Endothelial cell of umbilical vein (primary cell): ENCODE measurements around the gene RPL37A. TPM values are rescaled to one million over a fixed set of nuclear protein-coding genes. Genes with fewer than 3 reads are reported as not detected.
A peak's percentile ranks its signal among the peaks of the same experiment; 100 is the strongest.

Experiments used
- BruUV-seq: library from RNA; stranded (reverse); fragments of 400-500 nt; replicated peaks from 2 replicates; lab custom pipeline; 2021; lab: Mats Ljungman, UMichigan
- CTCF ChIA-PET: fragments of 300-600, 350-600 bp; sonication (Branson Sonifier 250); formaldehyde crosslinking; loops from one replicate; lab custom pipeline; 2021; ENCODE audit warnings: antibody characterized with exemption, inconsistent platforms; lab: Charles Lee
- POLR2A ChIA-PET: fragments of 300-600, 350-600 bp; sonication (Branson Sonifier 250); formaldehyde crosslinking; loops from one replicate; lab custom pipeline; 2021; ENCODE audit warnings: antibody characterized with exemption, inconsistent platforms; lab: Charles Lee
- DNase-seq: peaks from one replicate; pipeline ENCODE4 v3.0.0-alpha.2; 2011; ENCODE audit warnings: low read depth, low spot score
- FAIRE-seq: peaks from 2 replicates; lab custom pipeline; 2011; peaks lifted over from hg19 to GRCh38; lab: Jason Lieb, UNC
- H2AFZ ChIP-seq: 2 replicates; pipeline ENCODE4 v1.6.0; 2012; ENCODE audit warnings: low read depth, low read length, control low read depth, inconsistent platforms
- H3K27ac ChIP-seq: 2 replicates; pipeline ENCODE4 v1.5.1; 2011; ENCODE audit warnings: low read depth, mild to moderate bottlenecking, control low read depth, low read length, moderate library complexity; ENCODE audit not compliant: insufficient read depth
- H3K27me3 ChIP-seq, 2 experiments: 2 replicates each; pipeline versions ENCODE4 v1.6.0 to v1.6.1; 2011; ENCODE audit warnings: low read length in 2 of 2, mixed read lengths in 1 of 2; ENCODE audit not compliant: control insufficient read depth in 2 of 2, insufficient read depth in 2 of 2
- H3K36me3 ChIP-seq, 2 experiments: 2 replicates in 1 of 2; 3 replicates in 1 of 2; pipeline ENCODE4 v1.5.1; 2011; ENCODE audit warnings: low read length in 2 of 2, mild to moderate bottlenecking in 1 of 2, moderate library complexity in 1 of 2; ENCODE audit not compliant: control insufficient read depth in 2 of 2, insufficient read depth in 2 of 2; ENCODE audit errors: extremely low read depth in 1 of 2
- H3K4me1 ChIP-seq: 3 replicates; pipeline ENCODE4 v1.5.1; 2011; ENCODE audit warnings: mild to moderate bottlenecking, low read length; ENCODE audit not compliant: control insufficient read depth, insufficient read depth; ENCODE audit errors: extremely low read depth
- H3K4me2 ChIP-seq: 2 replicates; pipeline ENCODE4 v1.6.1; 2011; ENCODE audit warnings: low read length, control low read depth, mixed read lengths; ENCODE audit not compliant: insufficient read depth
- H3K4me3 ChIP-seq, 3 experiments: fragments of 200-600 bp in 1 of 3; sonication (generic), shearing (Covaris generic) in 1 of 3; replicated peaks in 1 of 3; 2 replicates each; pipeline ENCODE4 v1.5.1; 2011 to 2016; ENCODE audit warnings: control low read depth in 3 of 3, low read length in 3 of 3, mild to moderate bottlenecking in 2 of 3, inconsistent platforms in 1 of 3, low read depth in 1 of 3, moderate library complexity in 1 of 3; ENCODE audit not compliant: insufficient read depth in 1 of 3
- H3K79me2 ChIP-seq: 2 replicates; pipeline ENCODE4 v1.6.0; 2012; ENCODE audit warnings: low read length, inconsistent platforms; ENCODE audit not compliant: control insufficient read depth, insufficient read depth
- H3K9ac ChIP-seq: replicated peaks from 2 replicates; pipeline ENCODE3; 2011; ENCODE audit warnings: low read length, control low read depth; ENCODE audit not compliant: insufficient read depth; ENCODE audit errors: extremely low read depth
- H3K9me1 ChIP-seq: replicated peaks from 3 replicates; pipeline ENCODE4 v1.6.0; 2011; ENCODE audit warnings: mild to moderate bottlenecking, low read length; ENCODE audit not compliant: control insufficient read depth, insufficient read depth; ENCODE audit errors: extremely low read depth
- H3K9me3 ChIP-seq: replicated peaks from 2 replicates; pipeline ENCODE4 v1.5.1; 2012; ENCODE audit warnings: low read length, inconsistent platforms; ENCODE audit not compliant: control insufficient read depth, insufficient read depth
- H4K20me1 ChIP-seq: replicated peaks from 2 replicates; pipeline ENCODE3; 2011; ENCODE audit warnings: mild to moderate bottlenecking, low read length; ENCODE audit not compliant: control insufficient read depth, insufficient read depth; ENCODE audit errors: extremely low read depth
- CTCF ChIP-seq, 2 donors: IDR thresholded peaks; 1 replicate in 1 of 2; 2 replicates in 1 of 2; pipeline ENCODE4 v1.5.1; 2011; ENCODE audit warnings: low read length in 2 of 2, mild to moderate bottlenecking in 2 of 2, moderate library complexity in 2 of 2, control low read depth in 1 of 2, inconsistent platforms in 1 of 2, low read depth in 1 of 2; ENCODE audit not compliant: insufficient read depth in 1 of 2; ENCODE audit errors: extremely low read depth in 1 of 2
- EZH2 ChIP-seq: IDR thresholded peaks from 2 replicates; pipeline ENCODE4 v1.6.1; 2012; ENCODE audit warnings: borderline replicate concordance, low read depth, mild to moderate bottlenecking, moderate library complexity, low read length, inconsistent platforms; ENCODE audit not compliant: severe bottlenecking
- FOS ChIP-seq: IDR thresholded peaks from 2 replicates; pipeline ENCODE4 v1.6.1; 2011; ENCODE audit warnings: mild to moderate bottlenecking, low read length, moderate library complexity, borderline replicate concordance; ENCODE audit not compliant: insufficient read depth
- GATA2 ChIP-seq: IDR thresholded peaks from 2 replicates; pipeline ENCODE4 v1.7.0; 2011; ENCODE audit warnings: low read depth, mild to moderate bottlenecking, moderate library complexity, mixed read lengths, low read length; ENCODE audit not compliant: insufficient read length, insufficient read depth
- JUN ChIP-seq: IDR thresholded peaks from 2 replicates; pipeline ENCODE4 v1.6.1; 2011; ENCODE audit warnings: borderline replicate concordance, low read depth; ENCODE audit not compliant: insufficient read length, insufficient read depth
- MAX ChIP-seq: IDR thresholded peaks from 2 replicates; pipeline ENCODE4 v1.6.1; 2011; ENCODE audit not compliant: insufficient read depth, insufficient read length
- MYC ChIP-seq: IDR thresholded peaks from one replicate; pipeline ENCODE4 v1.6.1; 2011; ENCODE audit warnings: mild to moderate bottlenecking, low read depth, low read length
- POLR2A ChIP-seq: IDR thresholded peaks from 2 replicates; pipeline ENCODE4 v1.6.1; 2012; ENCODE audit warnings: low read depth, mild to moderate bottlenecking, control low read depth, low read length
- POLR2AphosphoS5 ChIP-seq: IDR thresholded peaks from 2 replicates; pipeline ENCODE4 v1.6.1; 2012; ENCODE audit warnings: low read depth, mild to moderate bottlenecking, control low read depth, low read length, moderate library complexity; ENCODE audit not compliant: insufficient read depth
- dilution Hi-C: fragments of 300-500 bp; cut with MboI; formaldehyde crosslinking; loops from one replicate; pipeline ENCODE4 v1.15.0; 2019; ENCODE audit warnings: low sequenced_read_pairs; ENCODE audit not compliant: extremely low pct_ligation_motif_present
- intact Hi-C: fragments of 100-400 bp; cut with micrococcal nuclease; formaldehyde crosslinking; loops from one replicate; pipeline ENCODE4 v1.10.0; 2022
- polyA plus RNA-seq, 4 experiments: library from polyadenylated mRNA; depleted of rRNA in 3 of 4; stranded (reverse) in 3 of 4; unstranded in 1 of 4; fragments of >200 nt; gene quantifications; 2 replicates each; pipeline versions ENCODE4 v1.2.1 to v1.2.3, GENCODE V29; 2011 to 2012; ENCODE audit warnings: missing spikeins in 1 of 4
- total RNA-seq: library from RNA; stranded (reverse); gene quantifications from 2 replicates; pipeline ENCODE4 v1.2.3, GENCODE V29; 2021

RPL37A gene
- total and polyA plus RNA-seq, 2 donors (not counting 3 experiments of a cell fraction or from before 2014, with no cell fraction given) = 1,889 to 2,628 TPM

DNA sequence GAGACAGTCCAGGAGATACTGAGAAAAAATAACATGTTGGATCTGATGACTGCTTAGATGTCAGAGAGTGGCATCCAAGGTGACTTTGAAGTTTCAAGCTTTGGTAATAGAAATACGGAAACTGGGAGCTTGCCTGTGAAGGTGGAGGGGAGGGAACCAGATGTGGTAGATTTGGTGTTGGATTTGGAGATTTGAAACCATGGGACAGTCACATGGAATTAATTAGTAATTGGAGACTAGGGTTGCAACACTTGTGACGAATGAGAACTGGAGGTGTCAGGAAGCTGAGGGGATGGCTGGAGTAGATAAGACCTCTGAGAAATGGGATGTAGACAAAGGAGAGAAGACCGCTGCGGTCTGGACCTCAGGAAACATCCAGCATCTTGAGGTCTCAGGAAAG is 46.7 kb downstream of the RPL37A start:
- Histone ChIP-seq H4K20me1 (no peaks in the 10 kb centered on the region), H3K79me2 (no peaks in the 10 kb centered on the region), H3K9me1 (no peaks in the 10 kb centered on the region), H3K9me3 (no peaks in the 10 kb centered on the region), H3K27ac (no peak overlapping the region), H2AFZ (no peak overlapping the region), H3K4me2 (no peak overlapping the region), H3K4me3 (no peak overlapping the region), H3K27me3 (no peaks in the 10 kb centered on the region), H3K9ac (no peak overlapping the region), H3K36me3 (no peaks in the 10 kb centered on the region), H3K4me1 (peaks cover 4% of the 10 kb centered on the region)
- FAIRE-seq (no peak), DNase-seq (peak; percentile 22)
- ChIA-PET CTCF (interaction anchor here (1.4 kb wide), 1 partner anchor 26 kb away, joined by 10 read pairs; no protein-coding TSS in a partner anchor), POLR2A (no interaction called here)
- no peak for TF ChIP-seq POLR2AphosphoS5
- TF ChIP-seq MYC = no peak
- TF ChIP-seq MAX = no peak
- no peak for TF ChIP-seq POLR2A
- no peak for TF ChIP-seq FOS
- no peak for TF ChIP-seq GATA2
- no peak for TF ChIP-seq EZH2
- no peak for TF ChIP-seq CTCF (IDR thresholded peaks at IDR 0.05; ENCODE audit: extremely low read depth in 1 of 2, insufficient read depth in 1 of 2, low read depth in 1 of 2, low read length in 2 of 2)
- no peak for TF ChIP-seq JUN
- dilution Hi-C loops = no loop called here
- intact Hi-C loops = no loop called here
- BruUV-seq = no TSS peak
